ENCODE data around the gene TMEM190.

GRCh38 chr19:55340784-55341147 lies 35.9 kb upstream of the TMEM190 start:
- no peak for TF ChIP-seq CTCF (IDR thresholded peaks at IDR 0.05)
- no peak for TF ChIP-seq EP300 (IDR thresholded peaks at IDR 0.05)
- no peak for TF ChIP-seq POLR2A (IDR thresholded peaks at IDR 0.05)
